Fibroblast of skin of right quadriceps (primary cell): ENCODE results near the gene PLEKHG4.

ENCODE experiments used
- DNase-seq: peaks from one replicate; pipeline ENCODE4 v3.0.0-alpha.2; 2013

The PLEKHG4 gene

GRCh38 chr16:67336648-67337047 is 57.3 kb downstream of the PLEKHG4 start:
- DNase-seq, result no peak
